ENCODE data around the gene ANKEF1.

The ANKEF1 gene

GRCh38 chr20:10094566-10095173 is 59.9 kb downstream of the ANKEF1 start:
- no peak for TF ChIP-seq NFIC (IDR thresholded peaks at IDR 0.05)
- TF ChIP-seq, protein P1, sequence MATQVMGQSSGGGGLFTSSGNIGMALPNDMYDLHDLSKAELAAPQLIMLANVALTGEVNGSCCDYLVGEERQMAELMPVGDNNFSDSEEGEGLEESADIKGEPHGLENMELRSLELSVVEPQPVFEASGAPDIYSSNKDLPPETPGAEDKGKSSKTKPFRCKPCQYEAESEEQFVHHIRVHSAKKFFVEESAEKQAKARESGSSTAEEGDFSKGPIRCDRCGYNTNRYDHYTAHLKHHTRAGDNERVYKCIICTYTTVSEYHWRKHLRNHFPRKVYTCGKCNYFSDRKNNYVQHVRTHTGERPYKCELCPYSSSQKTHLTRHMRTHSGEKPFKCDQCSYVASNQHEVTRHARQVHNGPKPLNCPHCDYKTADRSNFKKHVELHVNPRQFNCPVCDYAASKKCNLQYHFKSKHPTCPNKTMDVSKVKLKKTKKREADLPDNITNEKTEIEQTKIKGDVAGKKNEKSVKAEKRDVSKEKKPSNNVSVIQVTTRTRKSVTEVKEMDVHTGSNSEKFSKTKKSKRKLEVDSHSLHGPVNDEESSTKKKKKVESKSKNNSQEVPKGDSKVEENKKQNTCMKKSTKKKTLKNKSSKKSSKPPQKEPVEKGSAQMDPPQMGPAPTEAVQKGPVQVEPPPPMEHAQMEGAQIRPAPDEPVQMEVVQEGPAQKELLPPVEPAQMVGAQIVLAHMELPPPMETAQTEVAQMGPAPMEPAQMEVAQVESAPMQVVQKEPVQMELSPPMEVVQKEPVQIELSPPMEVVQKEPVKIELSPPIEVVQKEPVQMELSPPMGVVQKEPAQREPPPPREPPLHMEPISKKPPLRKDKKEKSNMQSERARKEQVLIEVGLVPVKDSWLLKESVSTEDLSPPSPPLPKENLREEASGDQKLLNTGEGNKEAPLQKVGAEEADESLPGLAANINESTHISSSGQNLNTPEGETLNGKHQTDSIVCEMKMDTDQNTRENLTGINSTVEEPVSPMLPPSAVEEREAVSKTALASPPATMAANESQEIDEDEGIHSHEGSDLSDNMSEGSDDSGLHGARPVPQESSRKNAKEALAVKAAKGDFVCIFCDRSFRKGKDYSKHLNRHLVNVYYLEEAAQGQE (IDR thresholded peaks at IDR 0.05; ENCODE audit: low read depth), result no peak
- no peak for TF ChIP-seq CEBPB (IDR thresholded peaks at IDR 0.05)
- no peak for TF ChIP-seq USF1 (IDR thresholded peaks at IDR 0.05)
- no peak for TF ChIP-seq ZBTB7A (IDR thresholded peaks at IDR 0.05; ENCODE audit: low read depth)
- no peak for TF ChIP-seq TAF1 (IDR thresholded peaks at IDR 0.05; ENCODE audit: low read depth)
- no peak for TF ChIP-seq FOXM1 (IDR thresholded peaks at IDR 0.05; ENCODE audit: borderline replicate concordance, low read depth)
- no peak for TF ChIP-seq EP300 (IDR thresholded peaks at IDR 0.05; ENCODE audit: borderline replicate concordance)
- TF ChIP-seq RAD21 (IDR thresholded peaks at IDR 0.05; ENCODE audit: low read depth), result no peak
- no peak for TF ChIP-seq TEAD4 (IDR thresholded peaks at IDR 0.05)
- no peak for TF ChIP-seq MAX (IDR thresholded peaks at IDR 0.05)
- no peak for TF ChIP-seq YY1 (IDR thresholded peaks at IDR 0.05; ENCODE audit: low read depth)
- TF ChIP-seq EGR1 (IDR thresholded peaks at IDR 0.05), result no peak
- no peak for TF ChIP-seq CREB1 (IDR thresholded peaks at IDR 0.05; ENCODE audit: low read depth)
- TF ChIP-seq TCF12 (IDR thresholded peaks at IDR 0.05; ENCODE audit: low read depth), result no peak

DNA sequence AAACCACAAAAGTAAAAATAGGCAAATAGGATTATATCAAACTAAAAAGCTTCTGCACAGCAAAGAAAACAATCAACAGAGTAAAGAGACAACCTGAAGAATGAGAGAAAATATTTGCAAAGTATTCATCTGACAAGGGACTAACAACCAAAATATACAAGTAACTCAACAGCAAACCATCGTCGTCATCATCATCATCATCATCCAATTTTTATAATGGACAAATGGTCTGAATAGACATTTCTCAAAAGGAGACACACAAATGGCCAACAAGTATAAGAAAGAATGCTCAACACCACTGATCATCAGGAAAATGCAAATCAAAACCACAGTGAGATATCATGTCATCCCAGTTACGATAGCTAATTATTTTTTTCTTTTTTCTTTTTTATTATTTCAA is 62.0 kb downstream of the ANKEF1 start:
- TF ChIP-seq CREB1 (IDR thresholded peaks at IDR 0.05; ENCODE audit: low read depth) (no peak), TEAD4 (IDR thresholded peaks at IDR 0.05) (no peak), EP300 (IDR thresholded peaks at IDR 0.05; ENCODE audit: borderline replicate concordance) (no peak), TAF1 (IDR thresholded peaks at IDR 0.05; ENCODE audit: low read depth) (no peak), ZBTB7A (IDR thresholded peaks at IDR 0.05; ENCODE audit: low read depth) (no peak), NFIC (IDR thresholded peaks at IDR 0.05) (no peak), RAD21 (IDR thresholded peaks at IDR 0.05; ENCODE audit: low read depth) (no peak), TCF12 (IDR thresholded peaks at IDR 0.05; ENCODE audit: low read depth) (no peak), YY1 (IDR thresholded peaks at IDR 0.05; ENCODE audit: low read depth) (no peak)

- TF ChIP-seq USF1 (IDR thresholded peaks at IDR 0.05) (no peak), TCF12 (IDR thresholded peaks at IDR 0.05; ENCODE audit: low read depth) (no peak), FOXM1 (IDR thresholded peaks at IDR 0.05; ENCODE audit: borderline replicate concordance, low read depth) (no peak), MAX (IDR thresholded peaks at IDR 0.05) (no peak), TEAD4 (IDR thresholded peaks at IDR 0.05) (no peak), CREB1 (IDR thresholded peaks at IDR 0.05; ENCODE audit: low read depth) (no peak), EGR1 (IDR thresholded peaks at IDR 0.05) (no peak), ZBTB7A (IDR thresholded peaks at IDR 0.05; ENCODE audit: low read depth) (no peak), YY1 (IDR thresholded peaks at IDR 0.05; ENCODE audit: low read depth) (no peak), CEBPB (IDR thresholded peaks at IDR 0.05) (no peak), NFIC (IDR thresholded peaks at IDR 0.05) (no peak), TAF1 (IDR thresholded peaks at IDR 0.05; ENCODE audit: low read depth) (no peak)
- TF ChIP-seq, protein P1 (IDR thresholded peaks at IDR 0.05; ENCODE audit: low read depth), result no peak
These were observed 70.3 kb downstream of the ANKEF1 start for GRCh38 chr20:10105046-10105445.
